B cell (primary cell): ENCODE results near the gene RNF135. TPM values are rescaled to one million over a fixed set of nuclear protein-coding genes. Genes with fewer than 3 reads are reported as not detected.

Experiments used
- ATAC-seq: fragments of 200-7000 bp; cut with Tn5 transposase; one replicate; pipeline ENCODE4 v1.10.0; 2021; ENCODE audit warnings: low read depth, mild to moderate bottlenecking, moderate number of reproducible peaks, moderate library complexity
- CTCF ChIA-PET: fragments of 350-600 bp; sonication (Branson Sonifier 250); formaldehyde crosslinking; loops from one replicate; lab custom pipeline; 2021; ENCODE audit warnings: antibody characterized with exemption, inconsistent platforms; lab: Charles Lee
- POLR2A ChIA-PET: fragments of 350-600 bp; sonication (Branson Sonifier 250); formaldehyde crosslinking; loops from one replicate; lab custom pipeline; 2021; ENCODE audit warnings: antibody characterized with exemption; lab: Charles Lee
- DNase-seq: peaks from one replicate; pipeline ENCODE4 v3.0.0; 2013
- H2AFZ ChIP-seq: 2 replicates; pipeline ENCODE4 v1.6.1; 2012; ENCODE audit warnings: mild to moderate bottlenecking, low read depth, low read length; ENCODE audit not compliant: insufficient read depth, poor library complexity, severe bottlenecking
- H3K27ac ChIP-seq, 2 donors: 1 replicate in 1 of 2; 2 replicates in 1 of 2; pipeline ENCODE4 v1.5.1; 2012 to 2013; ENCODE audit warnings: low read length in 2 of 2, mild to moderate bottlenecking in 2 of 2, moderate library complexity in 1 of 2
- H3K27me3 ChIP-seq, 4 experiments: fragments of 200-600 bp in 1 of 4; sonication (generic) in 1 of 4; replicated peaks in 1 of 4; 1 replicate in 2 of 4; 2 replicates in 2 of 4; pipeline versions ENCODE4 v1.6.1 to v1.7.0; 2013 to 2016; ENCODE audit warnings: low read length in 3 of 4, mild to moderate bottlenecking in 2 of 4, mixed read lengths in 1 of 4, moderate library complexity in 1 of 4; ENCODE audit not compliant: insufficient read depth in 4 of 4, control insufficient read depth in 3 of 4; ENCODE audit errors: control extremely low read depth in 1 of 4
- H3K36me3 ChIP-seq, 2 experiments: replicated peaks in 1 of 2; 1 replicate in 1 of 2; 2 replicates in 1 of 2; pipeline versions ENCODE4 v1.6.1 to v1.7.1; 2013; ENCODE audit warnings: low read length in 1 of 2; ENCODE audit not compliant: insufficient read depth in 2 of 2, control insufficient read depth in 1 of 2; ENCODE audit errors: control extremely low read depth in 1 of 2, extremely low read depth in 1 of 2
- H3K4me1 ChIP-seq, 2 donors: fragments of 200-600 bp in 1 of 2; sonication (generic) in 1 of 2; 1 replicate in 1 of 2; 2 replicates in 1 of 2; pipeline versions ENCODE4 v1.5.1 to v1.6.1; 2013 to 2017; ENCODE audit warnings: low read length in 2 of 2; ENCODE audit not compliant: control insufficient read depth in 2 of 2, insufficient read depth in 2 of 2
- H3K4me2 ChIP-seq: replicated peaks from 2 replicates; pipeline ENCODE3; 2012; ENCODE audit warnings: mild to moderate bottlenecking, low read depth, low read length; ENCODE audit not compliant: poor library complexity, severe bottlenecking
- H3K4me3 ChIP-seq, 5 experiments: fragments of 200-600 bp in 1 of 5; sonication (generic) in 1 of 5; 1 replicate in 3 of 5; 2 replicates in 2 of 5; pipeline versions ENCODE4 v1.5.1 to v1.7.0; 2011 to 2016; ENCODE audit warnings: low read length in 4 of 5, mild to moderate bottlenecking in 4 of 5, low read depth in 2 of 5, control low read depth in 1 of 5, moderate library complexity in 1 of 5; ENCODE audit not compliant: insufficient read depth in 1 of 5; ENCODE audit errors: control extremely low read depth in 1 of 5, extremely low read depth in 1 of 5
- H3K79me2 ChIP-seq: fragments of 200-600 bp; sonication (generic); one replicate; pipeline ENCODE4 v1.6.0; 2016; ENCODE audit warnings: low read length; ENCODE audit not compliant: control insufficient read depth, insufficient read depth
- H3K9ac ChIP-seq: fragments of 200-600 bp; sonication (generic); 2 replicates; pipeline ENCODE4 v1.6.1; 2017; ENCODE audit warnings: mild to moderate bottlenecking, low read length, moderate library complexity
- H3K9me3 ChIP-seq, 3 donors: one replicate each; pipeline versions ENCODE4 v1.6.1 to v1.7.1; 2013; ENCODE audit warnings: low read length in 2 of 3; ENCODE audit not compliant: control insufficient read depth in 2 of 3, insufficient read depth in 1 of 3; ENCODE audit errors: control extremely low read depth in 1 of 3
- H4K20me1 ChIP-seq: 2 replicates; pipeline ENCODE4 v1.6.0; 2012; ENCODE audit warnings: mild to moderate bottlenecking, low read length; ENCODE audit not compliant: insufficient read depth, control insufficient read depth, poor library complexity, severe bottlenecking
- H3K27ac Mint-ChIP-seq: one replicate; pipeline ENCODE4 v1.8.0; 2021; ENCODE audit warnings: mixed read lengths
- H3K27me3 Mint-ChIP-seq: one replicate; pipeline ENCODE4 v1.8.0; 2021; ENCODE audit warnings: mixed read lengths
- H3K4me1 Mint-ChIP-seq: one replicate; pipeline ENCODE4 v1.8.0; 2021; ENCODE audit warnings: mixed read lengths
- H3K4me3 Mint-ChIP-seq: one replicate; pipeline ENCODE4 v1.8.0; 2021; ENCODE audit warnings: mixed read lengths
- H3K9me3 Mint-ChIP-seq: one replicate; pipeline ENCODE4 v1.8.0; 2022; ENCODE audit warnings: mixed read lengths; ENCODE audit not compliant: insufficient read depth
- CTCF ChIP-seq: fragments of 200-600 bp; IDR thresholded peaks from one replicate; pipeline ENCODE4 v1.8.0; 2022; ENCODE audit warnings: antibody characterized with exemption, mild to moderate bottlenecking
- EZH2 ChIP-seq: IDR thresholded peaks from 2 replicates; pipeline ENCODE4 v1.6.1; 2012; ENCODE audit warnings: borderline replicate concordance, low read depth, mild to moderate bottlenecking, moderate library complexity, low read length; ENCODE audit not compliant: insufficient read depth, poor library complexity, severe bottlenecking
- WGBS: methylation state at CpG from one replicate; pipeline ENCODE4 v1.1.5; 2013; ENCODE audit warnings: missing lambda C conversion rate; ENCODE audit not compliant: insufficient coverage; 5-methylcytosine and 5-hydroxymethylcytosine counted together
- intact Hi-C: fragments of 100-400 bp; cut with micrococcal nuclease; formaldehyde crosslinking; loops from one replicate; pipeline ENCODE4 v1.10.0; 2022
- polyA minus RNA-seq: library from RNA; depleted of rRNA, polyadenylated mRNA; stranded (reverse); fragments of >200 nt; gene quantifications from 2 replicates; pipeline ENCODE4 v1.2.3, GENCODE V29; 2012
- polyA plus RNA-seq: library from polyadenylated mRNA; depleted of rRNA; stranded (reverse); fragments of >200 nt; gene quantifications from 2 replicates; pipeline ENCODE4 v1.2.3, GENCODE V29; 2012
- total RNA-seq, 2 donors: library from RNA; stranded (reverse); fragments of 120-200 nt in 1 of 2; gene quantifications; 1 replicate in 1 of 2; 2 replicates in 1 of 2; pipeline versions ENCODE4 v1.2.3 to v1.2.4, GENCODE V29; 2013 to 2022

The RNF135 gene, protein sequence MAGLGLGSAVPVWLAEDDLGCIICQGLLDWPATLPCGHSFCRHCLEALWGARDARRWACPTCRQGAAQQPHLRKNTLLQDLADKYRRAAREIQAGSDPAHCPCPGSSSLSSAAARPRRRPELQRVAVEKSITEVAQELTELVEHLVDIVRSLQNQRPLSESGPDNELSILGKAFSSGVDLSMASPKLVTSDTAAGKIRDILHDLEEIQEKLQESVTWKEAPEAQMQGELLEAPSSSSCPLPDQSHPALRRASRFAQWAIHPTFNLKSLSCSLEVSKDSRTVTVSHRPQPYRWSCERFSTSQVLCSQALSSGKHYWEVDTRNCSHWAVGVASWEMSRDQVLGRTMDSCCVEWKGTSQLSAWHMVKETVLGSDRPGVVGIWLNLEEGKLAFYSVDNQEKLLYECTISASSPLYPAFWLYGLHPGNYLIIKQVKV
- 22.3 and 23.4 TPM in 2 replicates for total RNA-seq
- 22.8 TPM for total RNA-seq (2013)
- polyA plus RNA-seq, result 20.1 and 24.2 TPM in 2 replicates
- 28.1 and 39.4 TPM in 2 replicates for polyA minus RNA-seq

GRCh38 chr17:30970831-30971567 lies at the start of gene RNF135:
Gene RNF135, plus strand, starts transcription at chr17:30971039. Its CDS starts 35 bp downstream, at chr17:30971074.
- no peaks in the 10 kb centered on the region for H3K9me3 Mint-ChIP-seq

More at GRCh38 chr17:30970831-30971567, at the start of gene RNF135:
- Histone ChIP-seq H3K79me2 (peaks cover 44% of the 10 kb centered on the region), H3K4me3 (peak within 1 kb of the TSS; percentile 87 to 94 (median 91)), H3K4me1 (peaks cover 31 to 46% of the 10 kb centered on the region in 2 donors), H3K9ac (peak within 1 kb of the TSS; percentile 89), H3K27me3 (no peaks in the 10 kb centered on the region), H3K36me3 (peaks cover 0 to 12% of the 10 kb centered on the region in 2 experiments), H3K4me2 (peak within 1 kb of the TSS; percentile 92), H4K20me1 (peaks cover 3% of the 10 kb centered on the region), H2AFZ (peak within 1 kb of the TSS; percentile 88), H3K27ac (peak within 1 kb of the TSS; percentile 90), H3K9me3 (no peaks in the 10 kb centered on the region)
- ATAC-seq, result peak; percentile 67
- peak; percentile 86 for DNase-seq
- Mint-ChIP-seq H3K4me1 (peaks cover 46% of the 10 kb centered on the region), H3K27me3 (no peaks in the 10 kb centered on the region), H3K4me3 (peak within 1 kb of the TSS; percentile 99), H3K27ac (peak within 1 kb of the TSS; percentile 94)
- CTCF ChIA-PET, result interaction anchor here (0.5 to 5.6 kb wide), 14 partner anchors 8 to 870 kb away, joined by 3 to 45 read pairs (median 4); partner anchors contain the start of genes ADAP2, CRLF3 and TEFM
- intact Hi-C loops, result loop anchor here (1.0 to 5.0 kb wide), 7 partner anchors 16 to 162 kb away; partner anchors contain the start of genes ADAP2 and TEFM
- under 1% methylated on average over 63 of the region's 66 CpGs for WGBS
- POLR2A ChIA-PET, result interaction anchor here (0.5 to 2.6 kb wide), 10 partner anchors 10 to 250 kb away, joined by 3 to 9 read pairs (median 6); partner anchors contain the start of genes ADAP2 and CRLF3
- TF ChIP-seq EZH2 (no peak), CTCF (peak; percentile 43)
